Kidney epithelial cell (primary cell): ENCODE results near the gene SSMEM1. TPM values are rescaled to one million over a fixed set of nuclear protein-coding genes. Genes with fewer than 3 reads are reported as not detected.

Source experiments
- DNase-seq: peaks from one replicate; pipeline ENCODE4 v3.0.0-alpha.2; 2010; ENCODE audit warnings: low read depth
- H3K27me3 ChIP-seq: 2 replicates; pipeline ENCODE4 v1.6.0; 2011; ENCODE audit warnings: low read length; ENCODE audit not compliant: control insufficient read depth, insufficient read depth
- H3K36me3 ChIP-seq: 2 replicates; pipeline ENCODE4 v1.5.1; 2011; ENCODE audit warnings: low read length; ENCODE audit not compliant: control insufficient read depth, insufficient read depth
- H3K4me3 ChIP-seq: 2 replicates; pipeline ENCODE4 v1.5.1; 2011; ENCODE audit warnings: low read depth, mild to moderate bottlenecking, control low read depth, low read length
- total RNA-seq: library from RNA; depleted of rRNA; stranded (reverse); fragments of >200 nt; gene quantifications from 2 replicates; pipeline ENCODE4 v1.2.3, GENCODE V29; 2015
- TF ChIP-seq, protein P1 (sequence below): IDR thresholded peaks from 2 replicates; pipeline ENCODE4 v1.5.1; 2011; ENCODE audit warnings: mild to moderate bottlenecking, moderate library complexity, low read length, control low read depth, inconsistent platforms; ENCODE audit not compliant: insufficient read depth, poor library complexity, severe bottlenecking

Gene SSMEM1
- total RNA-seq, 1 donor from 2014 or later = not detected

DNA sequence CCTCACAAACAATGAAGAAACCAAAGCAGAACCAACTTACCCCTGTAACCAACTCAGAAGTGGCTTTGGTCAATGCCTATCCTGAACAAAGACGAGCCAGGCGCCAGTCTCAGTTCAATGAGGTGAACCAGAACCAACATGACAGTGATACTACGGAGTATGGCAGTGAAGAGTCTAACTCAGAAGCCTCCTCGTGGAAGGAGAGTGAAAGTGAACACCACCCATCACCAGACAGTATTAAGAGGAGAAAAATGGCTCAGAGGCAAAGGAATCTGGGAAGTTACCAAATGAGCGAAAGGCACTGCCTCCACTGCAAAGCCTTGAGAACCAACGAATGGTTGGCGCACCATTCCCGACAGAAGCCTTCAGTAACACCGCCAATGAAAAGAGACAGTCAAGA lies 8.4 kb downstream of the SSMEM1 start:
- no peak for DNase-seq
- TF ChIP-seq, protein P1, sequence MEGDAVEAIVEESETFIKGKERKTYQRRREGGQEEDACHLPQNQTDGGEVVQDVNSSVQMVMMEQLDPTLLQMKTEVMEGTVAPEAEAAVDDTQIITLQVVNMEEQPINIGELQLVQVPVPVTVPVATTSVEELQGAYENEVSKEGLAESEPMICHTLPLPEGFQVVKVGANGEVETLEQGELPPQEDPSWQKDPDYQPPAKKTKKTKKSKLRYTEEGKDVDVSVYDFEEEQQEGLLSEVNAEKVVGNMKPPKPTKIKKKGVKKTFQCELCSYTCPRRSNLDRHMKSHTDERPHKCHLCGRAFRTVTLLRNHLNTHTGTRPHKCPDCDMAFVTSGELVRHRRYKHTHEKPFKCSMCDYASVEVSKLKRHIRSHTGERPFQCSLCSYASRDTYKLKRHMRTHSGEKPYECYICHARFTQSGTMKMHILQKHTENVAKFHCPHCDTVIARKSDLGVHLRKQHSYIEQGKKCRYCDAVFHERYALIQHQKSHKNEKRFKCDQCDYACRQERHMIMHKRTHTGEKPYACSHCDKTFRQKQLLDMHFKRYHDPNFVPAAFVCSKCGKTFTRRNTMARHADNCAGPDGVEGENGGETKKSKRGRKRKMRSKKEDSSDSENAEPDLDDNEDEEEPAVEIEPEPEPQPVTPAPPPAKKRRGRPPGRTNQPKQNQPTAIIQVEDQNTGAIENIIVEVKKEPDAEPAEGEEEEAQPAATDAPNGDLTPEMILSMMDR = no peak
- Histone ChIP-seq H3K4me3 (no peak overlapping the region), H3K27me3 (no peaks in the 10 kb centered on the region), H3K36me3 (no peaks in the 10 kb centered on the region)

DNA sequence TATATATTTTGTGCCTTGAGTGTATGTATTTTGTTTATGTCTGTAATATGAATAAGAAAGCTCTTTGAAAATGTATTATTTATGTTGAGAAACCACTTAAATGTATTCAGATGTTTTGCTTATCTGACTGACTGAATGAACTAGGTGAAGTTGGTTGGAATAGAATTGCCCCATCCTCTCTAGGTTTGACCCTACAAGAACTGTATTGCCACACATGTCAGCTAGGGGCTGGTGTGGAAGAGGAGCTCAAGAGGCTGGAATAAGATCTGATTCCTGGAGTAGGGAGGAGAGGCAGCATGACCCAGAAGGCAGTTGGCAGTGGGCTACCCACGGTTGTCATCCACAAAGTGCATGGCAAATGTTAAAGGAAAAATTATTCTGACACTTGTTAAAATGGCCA lies 9.1 kb downstream of the SSMEM1 start:
- Histone ChIP-seq H3K36me3 (no peaks in the 10 kb centered on the region), H3K27me3 (no peaks in the 10 kb centered on the region), H3K4me3 (no peak overlapping the region)
- no peak for DNase-seq
- TF ChIP-seq, protein P1 = no peak

DNA sequence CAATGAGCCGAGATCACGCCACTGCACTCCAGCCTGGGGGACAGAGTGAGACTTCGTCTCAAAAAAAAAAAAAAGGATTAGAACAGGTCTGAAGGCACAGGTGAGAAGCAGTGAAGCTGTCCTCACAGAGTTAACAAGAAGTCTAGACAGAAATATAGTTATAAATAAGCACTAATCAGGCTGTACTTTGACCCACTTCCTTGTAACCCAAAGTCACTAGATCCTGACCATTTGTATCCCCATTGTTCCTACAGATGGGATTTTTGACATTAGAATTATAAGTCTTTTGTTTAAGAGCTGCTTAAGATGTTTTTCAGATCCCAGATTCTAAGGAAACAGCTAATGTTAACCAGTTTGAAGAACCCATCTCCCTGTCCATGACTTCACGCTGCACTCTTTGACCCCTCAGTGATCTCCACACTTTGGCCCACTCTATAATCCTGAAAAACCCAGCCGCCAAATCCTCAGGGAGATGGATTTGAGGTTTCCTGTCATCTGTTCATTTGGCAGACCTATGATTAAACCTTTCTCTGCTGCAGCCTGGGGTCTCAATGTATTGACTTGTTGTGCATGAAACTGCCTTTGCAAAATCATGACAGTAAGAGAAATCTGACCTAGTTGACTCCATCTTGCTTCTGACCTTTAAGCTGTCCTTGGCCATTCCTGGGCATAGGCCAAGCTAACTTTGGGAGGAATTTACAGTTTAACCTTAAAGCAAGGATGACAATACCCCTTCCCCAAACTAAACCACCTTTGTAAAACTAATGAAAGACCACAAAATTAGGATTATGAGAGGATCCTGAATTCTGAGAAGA lies 11.4 kb downstream of the SSMEM1 start:
- no peak for DNase-seq
- H3K4me3 ChIP-seq = no peak overlapping the region
- TF ChIP-seq, protein P1 = no peak
- H3K36me3 ChIP-seq = no peaks in the 10 kb centered on the region
- H3K27me3 ChIP-seq = no peaks in the 10 kb centered on the region

DNA sequence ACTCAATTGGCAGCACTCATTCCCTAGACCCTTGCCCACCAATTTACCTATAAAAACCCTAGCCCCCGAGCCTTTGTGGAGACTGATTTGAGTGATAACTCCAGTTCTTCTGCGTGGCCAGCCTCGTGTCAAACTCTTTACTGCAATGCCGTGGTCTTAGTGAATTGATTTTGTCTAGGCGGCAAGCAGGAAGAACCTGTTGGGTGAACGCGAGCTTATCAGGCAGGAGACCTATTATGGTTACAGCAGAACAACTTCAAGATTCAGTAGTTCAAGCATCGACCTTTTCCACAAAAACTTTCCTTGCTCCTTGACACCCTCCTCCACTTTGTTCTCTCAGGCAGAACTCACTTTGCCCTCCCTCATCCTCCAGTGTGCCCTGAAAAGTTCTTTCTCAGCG lies 12.2 kb downstream of the SSMEM1 start:
- TF ChIP-seq, protein P1 = no peak
- Histone ChIP-seq H3K4me3 (no peak overlapping the region), H3K36me3 (no peaks in the 10 kb centered on the region), H3K27me3 (no peaks in the 10 kb centered on the region)
- DNase-seq = no peak

DNA sequence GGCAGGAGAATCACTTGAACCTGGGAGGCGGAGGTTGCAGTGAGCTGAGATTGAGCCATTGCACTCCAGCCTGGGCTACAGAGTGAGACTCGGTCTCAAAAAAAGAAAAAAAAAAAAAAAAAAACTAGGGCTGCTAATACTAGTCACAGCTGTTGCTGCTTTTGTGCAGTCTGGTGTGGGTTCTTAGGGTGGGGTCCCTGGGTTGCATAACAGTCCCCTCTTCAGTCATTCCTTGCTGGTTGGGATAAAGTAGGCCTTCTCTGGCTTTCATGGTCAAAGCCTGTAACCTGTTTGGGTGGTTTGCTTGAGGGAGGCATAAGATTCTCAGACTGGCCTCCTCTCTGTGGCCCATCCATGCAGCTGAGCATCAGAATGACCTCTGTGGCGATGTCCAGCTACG lies 14.1 kb downstream of the SSMEM1 start:
- H3K4me3 ChIP-seq = no peak overlapping the region
- H3K36me3 ChIP-seq = no peaks in the 10 kb centered on the region
- TF ChIP-seq, protein P1 = no peak

DNA sequence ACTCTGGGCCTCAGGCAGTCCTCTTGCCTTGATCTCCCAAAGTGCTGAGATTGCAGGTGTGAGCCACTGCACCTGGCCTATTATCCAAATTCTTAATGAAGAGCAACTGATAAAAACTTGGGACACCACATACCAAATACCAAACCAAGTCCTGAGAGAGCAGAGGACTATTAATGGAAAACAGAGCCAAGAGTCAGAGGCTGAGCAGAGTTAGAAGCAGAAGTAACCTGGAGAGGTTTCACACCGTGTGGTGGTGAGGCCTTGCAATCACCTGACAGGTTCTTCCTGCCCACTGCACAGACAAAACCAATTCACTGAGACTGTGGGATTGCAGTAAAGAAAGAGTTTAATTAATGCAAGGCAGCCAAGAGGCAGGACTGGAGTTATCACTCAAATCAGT lies 16.0 kb downstream of the SSMEM1 start:
- Histone ChIP-seq H3K27me3 (no peaks in the 10 kb centered on the region), H3K4me3 (no peak overlapping the region), H3K36me3 (no peaks in the 10 kb centered on the region)
- DNase-seq = no peak
- TF ChIP-seq, protein P1 = no peak

More for the DNA sequence above, 14.1 kb downstream of the SSMEM1 start:
- no peak for DNase-seq
- H3K27me3 ChIP-seq = no peaks in the 10 kb centered on the region
